H9 (cell line): ENCODE results near the gene GNRHR. TPM values are rescaled to one million over a fixed set of nuclear protein-coding genes. Genes with fewer than 3 reads are reported as not detected.

Experiments
- DNase-seq: peaks from one replicate; pipeline ENCODE4 v3.0.0-alpha.2; 2017
- H2AFZ ChIP-seq: one replicate; pipeline ENCODE4 v1.6.1; 2013; ENCODE audit warnings: mild to moderate bottlenecking, low read length, control low read depth, moderate library complexity
- H2AK5ac ChIP-seq: 2 replicates; pipeline ENCODE4 v1.6.1; 2013; ENCODE audit warnings: low read length, control low read depth, mixed read lengths; ENCODE audit not compliant: insufficient read length
- H2BK120ac ChIP-seq: one replicate; pipeline ENCODE4 v1.6.1; 2013; ENCODE audit warnings: low read depth, mild to moderate bottlenecking, low read length, control low read depth, inconsistent platforms; ENCODE audit not compliant: poor library complexity, severe bottlenecking
- H2BK12ac ChIP-seq: 2 replicates; pipeline ENCODE4 v1.6.1; 2013; ENCODE audit warnings: low read length, control low read depth, mixed read lengths, low read depth; ENCODE audit not compliant: insufficient read length
- H2BK15ac ChIP-seq: 2 replicates; pipeline ENCODE4 v1.6.1; 2013; ENCODE audit warnings: low read depth, low read length, control low read depth
- H2BK20ac ChIP-seq: one replicate; pipeline ENCODE4 v1.6.1; 2013; ENCODE audit warnings: low read depth, mild to moderate bottlenecking, low read length, control low read depth, inconsistent platforms; ENCODE audit not compliant: poor library complexity, severe bottlenecking
- H2BK5ac ChIP-seq: 2 replicates; pipeline ENCODE4 v1.6.1; 2013; ENCODE audit warnings: low read length, control low read depth, mixed read lengths; ENCODE audit not compliant: insufficient read length
- H3K14ac ChIP-seq: 2 replicates; pipeline ENCODE4 v1.6.1; 2013; ENCODE audit warnings: low read length, control low read depth; ENCODE audit not compliant: insufficient read depth
- H3K18ac ChIP-seq: 2 replicates; pipeline ENCODE4 v1.6.1; 2013; ENCODE audit warnings: low read depth, mild to moderate bottlenecking, mixed read lengths, low read length, control low read depth; ENCODE audit not compliant: insufficient read length
- H3K23ac ChIP-seq: 2 replicates; pipeline ENCODE4 v1.6.1; 2013; ENCODE audit warnings: low read length, control low read depth, mixed read lengths, low read depth; ENCODE audit not compliant: insufficient read length
- H3K23me2 ChIP-seq: 2 replicates; pipeline ENCODE4 v1.6.1; 2013; ENCODE audit warnings: low read depth, mild to moderate bottlenecking, mixed read lengths, low read length, control low read depth; ENCODE audit not compliant: insufficient read length, poor library complexity, severe bottlenecking
- H3K27ac ChIP-seq: 2 replicates; pipeline ENCODE4 v1.5.1; 2013; ENCODE audit warnings: low read length, control low read depth, mixed read lengths, low read depth; ENCODE audit not compliant: insufficient read length
- H3K27me3 ChIP-seq: 2 replicates; pipeline ENCODE4 v1.6.1; 2013; ENCODE audit warnings: low read length, control low read depth, inconsistent platforms; ENCODE audit not compliant: insufficient read depth
- H3K4ac ChIP-seq: 2 replicates; pipeline ENCODE4 v1.6.1; 2013; ENCODE audit warnings: low read depth, mild to moderate bottlenecking, control low read depth, inconsistent platforms, low read length, moderate library complexity
- H3K4me1 ChIP-seq: 2 replicates; pipeline ENCODE4 v1.6.1; 2013; ENCODE audit warnings: low read length, control low read depth, inconsistent platforms; ENCODE audit not compliant: insufficient read depth
- H3K4me2 ChIP-seq: 2 replicates; pipeline ENCODE4 v1.6.1; 2013; ENCODE audit warnings: low read length, control low read depth, mixed read lengths; ENCODE audit not compliant: insufficient read length, insufficient read depth
- H3K56ac ChIP-seq: 2 replicates; pipeline ENCODE4 v1.6.1; 2013; ENCODE audit warnings: low read depth, mild to moderate bottlenecking, mixed read lengths, low read length, control low read depth; ENCODE audit not compliant: insufficient read length
- H3K79me1 ChIP-seq: 2 replicates; pipeline ENCODE4 v1.6.1; 2013; ENCODE audit warnings: low read depth, mild to moderate bottlenecking, moderate library complexity, low read length, control low read depth, inconsistent platforms; ENCODE audit not compliant: insufficient read depth, poor library complexity, severe bottlenecking
- H3K79me2 ChIP-seq: 2 replicates; pipeline ENCODE4 v1.6.1; 2013; ENCODE audit warnings: low read length, control low read depth, inconsistent platforms; ENCODE audit not compliant: insufficient read depth
- H3K9ac ChIP-seq: 2 replicates; pipeline ENCODE4 v1.6.1; 2013; ENCODE audit warnings: low read length, control low read depth, mixed read lengths; ENCODE audit not compliant: insufficient read length; ENCODE audit errors: extremely low read depth
- H3K9me3 ChIP-seq: one replicate; pipeline ENCODE4 v1.6.1; 2013; ENCODE audit warnings: low read depth, low read length, inconsistent platforms; ENCODE audit not compliant: control insufficient read depth
- H3T11ph ChIP-seq: one replicate; pipeline ENCODE4 v1.6.1; 2013; ENCODE audit warnings: mild to moderate bottlenecking, low read length, control low read depth, inconsistent platforms
- H4K20me1 ChIP-seq: one replicate; pipeline ENCODE4 v1.6.1; 2013; ENCODE audit not compliant: control insufficient read depth, insufficient read length, insufficient read depth
- H4K5ac ChIP-seq: 2 replicates; pipeline ENCODE4 v1.6.1; 2013; ENCODE audit warnings: low read depth, mild to moderate bottlenecking, mixed read lengths, low read length, control low read depth; ENCODE audit not compliant: insufficient read length
- H4K8ac ChIP-seq: replicated peaks from 2 replicates; pipeline ENCODE4 v1.6.1; 2013; ENCODE audit warnings: low read length, control low read depth, mixed read lengths, low read depth; ENCODE audit not compliant: insufficient read length
- H4K91ac ChIP-seq: 2 replicates; pipeline ENCODE4 v1.6.1; 2013; ENCODE audit warnings: low read depth, mild to moderate bottlenecking, moderate library complexity, mixed read lengths, low read length, control low read depth; ENCODE audit not compliant: insufficient read length
- H3K27ac Mint-ChIP-seq, 3 experiments: 2 replicates in 2 of 3; 3 replicates in 1 of 3; pipeline ENCODE4 v1.8.0; 2020 to 2021; ENCODE audit warnings: mixed read lengths in 3 of 3, mild to moderate bottlenecking in 1 of 3, moderate library complexity in 1 of 3
- H3K27me3 Mint-ChIP-seq: 2 replicates; pipeline ENCODE4 v1.8.0; 2021; ENCODE audit warnings: low read depth, mild to moderate bottlenecking, moderate library complexity, mixed read lengths
- H3K36me3 Mint-ChIP-seq, 3 experiments: 2 replicates in 2 of 3; 3 replicates in 1 of 3; pipeline ENCODE4 v1.8.0; 2020 to 2021; ENCODE audit warnings: low read depth in 3 of 3, mixed read lengths in 3 of 3; ENCODE audit not compliant: insufficient read depth in 1 of 3
- H3K4me1 Mint-ChIP-seq, 2 experiments: 2 replicates each; pipeline ENCODE4 v1.8.0; 2020; ENCODE audit warnings: mixed read lengths in 2 of 2
- H3K4me3 Mint-ChIP-seq, 2 experiments: 2 replicates in 1 of 2; 3 replicates in 1 of 2; pipeline ENCODE4 v1.8.0; 2020 to 2021; ENCODE audit warnings: mild to moderate bottlenecking in 2 of 2, mixed read lengths in 2 of 2, moderate library complexity in 1 of 2
- H3K9me3 Mint-ChIP-seq, 2 experiments: 2 replicates in 1 of 2; 3 replicates in 1 of 2; pipeline ENCODE4 v1.8.0; 2020; ENCODE audit warnings: mild to moderate bottlenecking in 2 of 2, mixed read lengths in 2 of 2, moderate library complexity in 1 of 2
- WGBS: extraction: QIAGEN DNeasy Blood & Tissue Kit; methylation state at CpG from one replicate; pipeline ENCODE4 v1.1.7; 2013; ENCODE audit warnings: missing lambda C conversion rate, low lambda C conversion rate, mixed read lengths; ENCODE audit not compliant: insufficient read length; ENCODE audit errors: extremely low coverage; 5-methylcytosine and 5-hydroxymethylcytosine counted together
- total RNA-seq: library from RNA; stranded (reverse); gene quantifications from 2 replicates; pipeline ENCODE4 v1.2.1, GENCODE V29; 2021
- TF ChIP-seq, protein P1 (sequence below): fragments of 200-600 bp; sonication (generic); conservative IDR thresholded peaks from 3 replicates; pipeline ENCODE4 v1.8.0; 2021; ENCODE audit warnings: antibody characterized with exemption, mild to moderate bottlenecking

The GNRHR gene
- total RNA-seq, 1 experiment from 2014 or later = not detected

DNA sequence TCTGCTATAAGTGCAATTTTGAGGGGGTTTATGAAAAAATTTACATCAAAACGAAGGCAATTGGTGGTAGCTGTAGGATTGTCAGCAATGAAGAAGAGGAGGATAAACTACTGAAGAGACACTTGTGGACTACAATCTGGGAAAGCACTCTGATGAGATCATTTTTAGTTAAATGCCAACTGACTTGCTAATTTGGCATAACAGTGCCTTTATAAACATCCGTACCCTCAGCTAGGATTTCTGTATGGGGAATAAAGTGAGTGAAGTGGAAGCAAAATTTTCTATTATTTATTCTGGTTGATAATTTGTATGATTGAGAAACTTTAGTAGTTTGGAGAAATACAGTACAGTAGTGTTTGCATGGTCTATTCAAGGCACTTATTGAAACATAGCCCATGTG lies 11.2 kb upstream of the GNRHR start:
- no peak overlapping the region for H3K4me2 ChIP-seq
- H3K4me1 ChIP-seq = no peaks in the 10 kb centered on the region
- H4K8ac ChIP-seq = no peak overlapping the region
- H2AFZ ChIP-seq = no peak overlapping the region
- no peak overlapping the region for H2AK5ac ChIP-seq
- H3K27ac ChIP-seq = no peak overlapping the region
- no peak overlapping the region for H3K9ac ChIP-seq
- no peak overlapping the region for H2BK120ac ChIP-seq
- H2BK12ac ChIP-seq = no peak overlapping the region
- no peak overlapping the region for H4K91ac ChIP-seq
- H3K9me3 Mint-ChIP-seq = no peaks in the 10 kb centered on the region; a peak in 1 of 5 replicates
- no peak overlapping the region for H3K4ac ChIP-seq
- H3T11ph ChIP-seq = no peak overlapping the region
- H3K4me1 Mint-ChIP-seq = peaks cover 3 to 4% of the 10 kb centered on the region in 2 experiments; a peak in 1 of 4 replicates
- DNase-seq = no peak
- no peaks in the 10 kb centered on the region for H3K9me3 ChIP-seq
- H3K27me3 Mint-ChIP-seq = no peaks in the 10 kb centered on the region
- no peak overlapping the region for H3K27ac Mint-ChIP-seq
- WGBS = no CpG with 5 or more reads among the region's 2 CpGs
- no peaks in the 10 kb centered on the region for H4K20me1 ChIP-seq
- no peaks in the 10 kb centered on the region for H3K79me2 ChIP-seq
- no peak overlapping the region for H3K18ac ChIP-seq
- H3K36me3 Mint-ChIP-seq = no peaks in the 10 kb centered on the region
- TF ChIP-seq, protein P1, sequence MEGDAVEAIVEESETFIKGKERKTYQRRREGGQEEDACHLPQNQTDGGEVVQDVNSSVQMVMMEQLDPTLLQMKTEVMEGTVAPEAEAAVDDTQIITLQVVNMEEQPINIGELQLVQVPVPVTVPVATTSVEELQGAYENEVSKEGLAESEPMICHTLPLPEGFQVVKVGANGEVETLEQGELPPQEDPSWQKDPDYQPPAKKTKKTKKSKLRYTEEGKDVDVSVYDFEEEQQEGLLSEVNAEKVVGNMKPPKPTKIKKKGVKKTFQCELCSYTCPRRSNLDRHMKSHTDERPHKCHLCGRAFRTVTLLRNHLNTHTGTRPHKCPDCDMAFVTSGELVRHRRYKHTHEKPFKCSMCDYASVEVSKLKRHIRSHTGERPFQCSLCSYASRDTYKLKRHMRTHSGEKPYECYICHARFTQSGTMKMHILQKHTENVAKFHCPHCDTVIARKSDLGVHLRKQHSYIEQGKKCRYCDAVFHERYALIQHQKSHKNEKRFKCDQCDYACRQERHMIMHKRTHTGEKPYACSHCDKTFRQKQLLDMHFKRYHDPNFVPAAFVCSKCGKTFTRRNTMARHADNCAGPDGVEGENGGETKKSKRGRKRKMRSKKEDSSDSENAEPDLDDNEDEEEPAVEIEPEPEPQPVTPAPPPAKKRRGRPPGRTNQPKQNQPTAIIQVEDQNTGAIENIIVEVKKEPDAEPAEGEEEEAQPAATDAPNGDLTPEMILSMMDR = no peak
- no peak overlapping the region for H3K4me3 Mint-ChIP-seq
- no peak overlapping the region for H2BK20ac ChIP-seq
- no peak overlapping the region for H3K14ac ChIP-seq
- H3K27me3 ChIP-seq = no peaks in the 10 kb centered on the region
- H3K79me1 ChIP-seq = no peaks in the 10 kb centered on the region
- no peak overlapping the region for H2BK5ac ChIP-seq
- H2BK15ac ChIP-seq = no peak overlapping the region
- no peak overlapping the region for H4K5ac ChIP-seq
- no peaks in the 10 kb centered on the region for H3K23me2 ChIP-seq
- no peak overlapping the region for H3K23ac ChIP-seq
- no peak overlapping the region for H3K56ac ChIP-seq
